Activated T-helper 17 cell treated with anti-CD3 and anti-CD28 coated beads, Interleukin-2, amount 50 U/mL, for 72 hours (primary cell): ENCODE measurements around the gene TMC3. TPM values are rescaled to one million over a fixed set of nuclear protein-coding genes. Genes with fewer than 3 reads are reported as not detected.

ENCODE experiments used
- ATAC-seq: fragments of 150-1000 bp; cut with Tn5 transposase; replicated peaks from 2 replicates; pipeline ENCODE4 v1.10.0; 2021; ENCODE audit warnings: mild to moderate bottlenecking, moderate library complexity
- H3K27ac Mint-ChIP-seq: one replicate; pipeline ENCODE4 v1.8.0; 2022; ENCODE audit warnings: mixed read lengths
- H3K27me3 Mint-ChIP-seq: one replicate; pipeline ENCODE4 v1.8.0; 2022; ENCODE audit warnings: mixed read lengths
- H3K36me3 Mint-ChIP-seq: one replicate; pipeline ENCODE4 v1.8.0; 2022; ENCODE audit warnings: low read depth, mild to moderate bottlenecking, mixed read lengths
- H3K4me1 Mint-ChIP-seq: one replicate; pipeline ENCODE4 v1.8.0; 2022; ENCODE audit warnings: mixed read lengths
- H3K4me3 Mint-ChIP-seq: one replicate; pipeline ENCODE4 v1.8.0; 2022; ENCODE audit warnings: mild to moderate bottlenecking, mixed read lengths
- H3K9me3 Mint-ChIP-seq: one replicate; pipeline ENCODE4 v1.8.0; 2022; ENCODE audit warnings: mixed read lengths
- total RNA-seq, 2 donors: library from RNA; stranded (reverse); gene quantifications; one replicate each; pipeline ENCODE4 v1.2.3, GENCODE V29; 2022

The TMC3 gene
- total RNA-seq, 2 donors from 2014 or later, result not detected

- H3K27ac Mint-ChIP-seq, result no peak overlapping the region
Measured at GRCh38 chr15:81398456-81398855, 24.4 kb upstream of the TMC3 start.

GRCh38 chr15:81394603-81395002 is 20.6 kb upstream of the TMC3 start:
- H3K36me3 Mint-ChIP-seq, result no peaks in the 10 kb centered on the region

More at GRCh38 chr15:81398456-81398855, 24.4 kb upstream of the TMC3 start:
- no peaks in the 10 kb centered on the region for H3K36me3 Mint-ChIP-seq
- H3K4me3 Mint-ChIP-seq, result no peak overlapping the region
- ATAC-seq, result no peak
- H3K4me1 Mint-ChIP-seq, result no peaks in the 10 kb centered on the region
- H3K27me3 Mint-ChIP-seq, result no peaks in the 10 kb centered on the region
- H3K9me3 Mint-ChIP-seq, result no peaks in the 10 kb centered on the region

GRCh38 chr15:81391657-81392056 is 17.6 kb upstream of the TMC3 start:
- Mint-ChIP-seq H3K9me3 (no peaks in the 10 kb centered on the region), H3K27ac (no peak overlapping the region), H3K4me3 (no peak overlapping the region), H3K27me3 (peaks cover 4% of the 10 kb centered on the region), H3K36me3 (no peaks in the 10 kb centered on the region), H3K4me1 (no peaks in the 10 kb centered on the region)
- ATAC-seq, result no peak

More at GRCh38 chr15:81394603-81395002, 20.6 kb upstream of the TMC3 start:
- no peaks in the 10 kb centered on the region for H3K4me1 Mint-ChIP-seq
- no peak overlapping the region for H3K4me3 Mint-ChIP-seq
- no peaks in the 10 kb centered on the region for H3K27me3 Mint-ChIP-seq
- no peak for ATAC-seq
- no peaks in the 10 kb centered on the region for H3K9me3 Mint-ChIP-seq
- no peak overlapping the region for H3K27ac Mint-ChIP-seq

- Mint-ChIP-seq H3K4me3 (no peak overlapping the region), H3K36me3 (no peaks in the 10 kb centered on the region), H3K4me1 (no peaks in the 10 kb centered on the region), H3K27ac (no peak overlapping the region), H3K9me3 (no peaks in the 10 kb centered on the region), H3K27me3 (peaks cover 4% of the 10 kb centered on the region)
- ATAC-seq, result no peak
Measured at GRCh38 chr15:81388436-81388770, 14.4 kb upstream of the TMC3 start.

- ATAC-seq, result no peak
- peaks cover 4% of the 10 kb centered on the region for H3K27me3 Mint-ChIP-seq
- no peaks in the 10 kb centered on the region for H3K4me1 Mint-ChIP-seq
- H3K9me3 Mint-ChIP-seq, result no peaks in the 10 kb centered on the region
- no peak overlapping the region for H3K4me3 Mint-ChIP-seq
- no peaks in the 10 kb centered on the region for H3K36me3 Mint-ChIP-seq
- no peak overlapping the region for H3K27ac Mint-ChIP-seq
Measured at GRCh38 chr15:81387621-81388435, 13.8 kb upstream of the TMC3 start.

- H3K9me3 Mint-ChIP-seq, result no peaks in the 10 kb centered on the region
- no peaks in the 10 kb centered on the region for H3K36me3 Mint-ChIP-seq
- H3K27ac Mint-ChIP-seq, result no peak overlapping the region
- no peaks in the 10 kb centered on the region for H3K4me1 Mint-ChIP-seq
- no peak overlapping the region for H3K4me3 Mint-ChIP-seq
- H3K27me3 Mint-ChIP-seq, result peaks cover 4% of the 10 kb centered on the region
- ATAC-seq, result no peak
Measured at GRCh38 chr15:81386947-81387346, 12.9 kb upstream of the TMC3 start.

GRCh38 chr15:81385721-81386076 is 11.7 kb upstream of the TMC3 start:
- no peak for ATAC-seq
- Mint-ChIP-seq H3K9me3 (no peaks in the 10 kb centered on the region), H3K27ac (no peak overlapping the region), H3K36me3 (no peaks in the 10 kb centered on the region), H3K27me3 (peaks cover 4% of the 10 kb centered on the region), H3K4me1 (no peaks in the 10 kb centered on the region), H3K4me3 (no peak overlapping the region)

GRCh38 chr15:81384891-81385720 is 11.1 kb upstream of the TMC3 start:
- ATAC-seq, result no peak
- H3K27me3 Mint-ChIP-seq, result peaks cover 4% of the 10 kb centered on the region
- H3K36me3 Mint-ChIP-seq, result no peaks in the 10 kb centered on the region
- H3K4me3 Mint-ChIP-seq, result no peak overlapping the region
- H3K4me1 Mint-ChIP-seq, result no peaks in the 10 kb centered on the region
- H3K9me3 Mint-ChIP-seq, result no peaks in the 10 kb centered on the region
- no peak overlapping the region for H3K27ac Mint-ChIP-seq

- ATAC-seq, result no peak
- H3K4me1 Mint-ChIP-seq, result no peaks in the 10 kb centered on the region
- H3K27me3 Mint-ChIP-seq, result no peaks in the 10 kb centered on the region
- H3K9me3 Mint-ChIP-seq, result no peaks in the 10 kb centered on the region
- no peaks in the 10 kb centered on the region for H3K36me3 Mint-ChIP-seq
- H3K27ac Mint-ChIP-seq, result no peak overlapping the region
- H3K4me3 Mint-ChIP-seq, result no peak overlapping the region
Measured at GRCh38 chr15:81381720-81382119, 7.7 kb upstream of the TMC3 start.

- no peaks in the 10 kb centered on the region for H3K9me3 Mint-ChIP-seq
- no peak for ATAC-seq
- H3K27me3 Mint-ChIP-seq, result no peaks in the 10 kb centered on the region
- no peaks in the 10 kb centered on the region for H3K36me3 Mint-ChIP-seq
- no peak overlapping the region for H3K4me3 Mint-ChIP-seq
- no peak overlapping the region for H3K27ac Mint-ChIP-seq
- H3K4me1 Mint-ChIP-seq, result no peaks in the 10 kb centered on the region
Measured at GRCh38 chr15:81380668-81381067, 6.7 kb upstream of the TMC3 start.

- H3K27me3 Mint-ChIP-seq, result no peaks in the 10 kb centered on the region
- no peaks in the 10 kb centered on the region for H3K4me1 Mint-ChIP-seq
- H3K4me3 Mint-ChIP-seq, result no peak overlapping the region
- no peaks in the 10 kb centered on the region for H3K9me3 Mint-ChIP-seq
- H3K27ac Mint-ChIP-seq, result no peak overlapping the region
- no peak for ATAC-seq
- no peaks in the 10 kb centered on the region for H3K36me3 Mint-ChIP-seq
Measured at GRCh38 chr15:81380203-81380602, 6.2 kb upstream of the TMC3 start.

- no peak for ATAC-seq
- Mint-ChIP-seq H3K27me3 (no peaks in the 10 kb centered on the region), H3K4me3 (no peak overlapping the region), H3K9me3 (no peaks in the 10 kb centered on the region), H3K36me3 (no peaks in the 10 kb centered on the region), H3K4me1 (no peaks in the 10 kb centered on the region), H3K27ac (no peak overlapping the region)
Measured at GRCh38 chr15:81379269-81379668, 5.3 kb upstream of the TMC3 start.

GRCh38 chr15:81378443-81378842 is 4.4 kb upstream of the TMC3 start:
- Mint-ChIP-seq H3K4me3 (no peak overlapping the region), H3K27ac (no peak overlapping the region), H3K36me3 (no peaks in the 10 kb centered on the region), H3K4me1 (no peaks in the 10 kb centered on the region), H3K9me3 (no peaks in the 10 kb centered on the region), H3K27me3 (no peaks in the 10 kb centered on the region)
- ATAC-seq, result no peak

- H3K27me3 Mint-ChIP-seq, result no peaks in the 10 kb centered on the region
- H3K4me3 Mint-ChIP-seq, result no peak overlapping the region
- no peak for ATAC-seq
- H3K9me3 Mint-ChIP-seq, result no peaks in the 10 kb centered on the region
- no peaks in the 10 kb centered on the region for H3K4me1 Mint-ChIP-seq
- no peaks in the 10 kb centered on the region for H3K36me3 Mint-ChIP-seq
- H3K27ac Mint-ChIP-seq, result no peak overlapping the region
Measured at GRCh38 chr15:81377871-81378270, 3.9 kb upstream of the TMC3 start.

- Mint-ChIP-seq H3K27me3 (no peaks in the 10 kb centered on the region), H3K9me3 (no peaks in the 10 kb centered on the region)
- no peak for ATAC-seq
Measured at GRCh38 chr15:81376231-81376630, 2.2 kb upstream of the TMC3 start.

More at GRCh38 chr15:81376231-81376630, 2.2 kb upstream of the TMC3 start:
- Mint-ChIP-seq H3K36me3 (no peaks in the 10 kb centered on the region), H3K4me1 (no peaks in the 10 kb centered on the region), H3K27ac (no peak overlapping the region), H3K4me3 (no peak overlapping the region)
